Stimulated activated CD8-positive, alpha-beta memory T cell treated with anti-CD3 and anti-CD28 coated beads, Interleukin-15, amount 100 ng/mL, for 48 hours (primary cell): Measurements from ENCODE around the gene MYPN.
A peak's percentile ranks its signal among the peaks of the same experiment; 100 is the strongest.
"Not testable (repeated sequence)": the region's sequence is repeated elsewhere in the genome, so short reads cannot be mapped to it uniquely, and the experiment has no call there.

Experiments
- DNase-seq, 2 donors: peaks; one replicate each; pipeline ENCODE4 v3.0.0-alpha.2; 2020; ENCODE audit warnings: low read depth in 2 of 2

MYPN gene

DNA sequence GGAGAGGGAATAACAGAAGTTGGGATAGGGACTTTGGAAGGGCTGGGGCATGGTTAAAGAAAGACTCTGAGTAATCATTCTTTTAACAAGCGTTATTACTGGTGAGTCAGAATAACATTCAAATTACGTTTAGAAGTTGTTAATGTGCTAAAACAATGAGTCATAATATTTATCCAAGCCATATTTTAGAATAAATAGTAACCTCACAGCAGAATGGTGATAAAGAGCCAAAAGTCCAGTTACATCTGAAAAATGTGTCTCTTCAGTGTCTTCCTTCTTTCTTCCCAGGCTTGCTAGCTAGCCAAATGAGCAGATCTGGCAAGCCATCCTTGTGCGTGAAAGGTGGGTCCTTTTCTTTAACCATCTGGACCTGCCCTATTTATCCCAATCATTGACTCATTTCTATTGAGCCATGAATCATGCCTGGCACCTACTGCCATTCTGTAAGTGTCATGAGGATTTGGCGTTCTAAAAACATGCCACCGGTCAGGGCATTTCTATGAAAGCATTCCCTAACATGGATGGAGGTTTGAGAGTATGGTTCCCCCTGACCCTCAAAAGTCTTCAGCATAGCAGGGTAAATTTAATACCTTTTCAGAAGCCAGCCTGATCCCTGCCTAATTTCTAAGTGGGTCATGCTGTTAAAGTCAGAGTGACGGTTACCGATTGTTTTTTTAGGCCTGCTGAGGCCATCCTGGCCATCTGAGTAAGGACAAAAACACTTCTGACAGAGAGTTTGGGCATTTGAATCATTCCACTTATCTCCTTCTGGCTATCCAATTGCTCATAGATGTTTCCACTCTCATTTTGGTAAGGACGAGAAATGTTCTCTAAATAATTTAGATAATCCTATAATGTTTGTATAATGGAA is 26.9 kb downstream of the MYPN start:
- no peak for DNase-seq

- DNase-seq: no peak
Measured at GRCh38 chr10:68137171-68137570, 27.9 kb downstream of the MYPN start.

- no peak for DNase-seq
Measured at GRCh38 chr10:68138526-68138925, 29.2 kb downstream of the MYPN start.

DNA sequence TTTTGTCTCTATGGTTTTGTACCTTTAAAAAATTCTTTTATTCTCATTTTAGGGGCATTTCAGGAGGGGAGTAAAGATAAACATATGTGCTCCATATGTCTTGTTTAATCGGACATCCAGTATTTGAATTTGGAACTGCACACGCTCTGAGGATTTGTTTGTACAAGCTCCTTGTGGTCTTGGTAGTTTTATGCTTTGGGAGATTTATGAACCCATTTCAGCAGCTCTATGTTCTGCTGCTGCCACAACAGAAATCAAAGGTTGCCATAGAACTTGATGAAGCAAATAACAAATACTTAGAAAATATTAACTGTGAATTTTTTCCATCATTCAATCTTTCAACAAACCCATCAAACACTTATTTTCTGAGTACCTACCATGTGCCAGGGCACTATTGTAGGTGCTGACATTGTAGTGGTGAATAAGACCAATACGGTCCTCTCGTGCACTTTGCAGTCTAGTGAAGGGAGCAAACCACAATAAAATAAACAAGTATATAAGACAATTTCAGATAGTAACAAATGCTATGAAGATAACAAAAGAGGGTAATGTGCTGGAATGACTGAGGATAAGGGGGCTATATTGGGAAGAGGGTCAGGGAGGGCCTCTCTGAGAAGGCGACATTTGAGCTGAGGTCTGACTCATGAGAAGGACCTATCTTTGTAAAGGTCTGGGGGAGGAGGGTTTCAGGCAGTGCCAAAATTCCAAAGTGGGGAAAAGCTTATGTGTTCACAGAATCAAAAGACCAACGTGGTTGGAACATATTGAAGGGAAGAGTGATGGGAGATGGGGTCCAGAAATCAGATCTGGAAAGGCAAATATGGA is 30.4 kb downstream of the MYPN start:
- DNase-seq: no peak

GRCh38 chr10:68142761-68143160 is 33.5 kb downstream of the MYPN start:
- no peak for DNase-seq

DNA sequence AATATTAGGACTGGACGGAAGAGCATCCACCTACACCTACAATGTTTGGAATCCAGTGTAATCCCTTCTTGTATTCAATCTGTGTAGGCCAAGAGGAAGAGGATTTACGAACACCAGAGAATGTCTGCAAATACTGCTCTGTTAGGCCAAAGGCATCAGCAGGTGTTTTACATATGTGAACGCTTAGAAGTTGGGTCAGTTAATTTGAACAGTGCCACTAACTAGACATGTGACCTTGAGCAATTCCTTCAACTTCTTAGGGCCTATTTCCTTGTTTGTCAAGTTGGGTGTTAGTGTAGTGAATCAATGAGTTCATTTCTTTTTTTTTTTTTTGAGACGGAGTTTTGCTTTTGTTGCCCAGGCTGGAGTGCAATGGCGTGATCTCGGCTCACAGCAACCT is 35.4 kb downstream of the MYPN start:
- no peak for DNase-seq

GRCh38 chr10:68145705-68146104 is 36.4 kb downstream of the MYPN start:
- no peak for DNase-seq

GRCh38 chr10:68146133-68146532 is 36.8 kb downstream of the MYPN start:
- DNase-seq: no peak

- DNase-seq: no peak
Measured at GRCh38 chr10:68151453-68151852, 42.2 kb downstream of the MYPN start.

DNA sequence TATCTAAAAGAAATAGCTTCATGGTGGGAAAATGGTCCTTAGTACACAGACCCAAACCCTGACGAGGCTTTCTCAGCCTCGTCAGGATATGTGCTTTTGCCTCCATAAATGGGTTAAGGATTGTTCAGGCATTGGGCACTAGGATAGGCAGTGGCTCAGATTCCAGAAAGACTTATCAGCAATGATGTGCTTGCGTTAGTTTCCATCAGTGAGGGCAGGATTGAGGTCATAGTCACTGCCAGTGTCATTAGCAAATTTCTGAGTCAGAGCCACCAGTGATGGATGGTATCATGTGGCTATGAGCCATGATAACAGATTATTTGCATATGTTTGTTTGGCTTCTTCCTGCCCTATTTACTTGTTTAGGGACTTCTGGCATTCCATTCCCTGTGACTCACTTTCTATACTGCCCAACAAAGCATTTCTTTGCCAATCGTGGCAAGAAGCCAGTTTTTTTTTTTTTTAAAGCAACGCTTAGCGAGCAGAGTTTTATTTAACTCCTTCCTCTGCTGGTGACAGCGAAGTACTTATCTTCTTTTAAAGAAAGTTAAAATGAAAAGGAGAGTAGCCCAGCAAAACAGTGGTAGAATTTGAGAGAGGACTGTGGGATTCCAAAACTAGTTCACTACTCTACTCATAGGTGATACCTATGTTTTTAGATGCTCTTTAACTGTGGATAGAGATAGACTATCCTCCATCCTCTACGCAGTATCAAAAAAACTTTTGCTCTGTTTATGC is 44.4 kb downstream of the MYPN start:
- peak in 1 of 2 donors; percentile 3 for DNase-seq

DNA sequence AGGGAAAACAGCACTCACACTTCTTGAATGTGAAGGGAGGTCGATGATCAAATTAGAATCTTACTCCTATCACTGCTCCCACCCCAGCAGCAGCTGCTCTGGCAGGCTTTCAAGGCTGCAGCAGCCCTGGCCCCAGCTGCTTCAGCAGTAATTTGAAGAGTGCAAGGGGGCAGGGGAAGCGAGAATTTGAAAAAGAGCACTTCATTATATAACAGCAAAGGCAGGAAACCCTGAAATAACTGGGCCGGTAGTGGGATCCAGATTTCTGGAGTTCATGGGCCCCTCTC is 44.9 kb downstream of the MYPN start:
- no peak for DNase-seq

DNA sequence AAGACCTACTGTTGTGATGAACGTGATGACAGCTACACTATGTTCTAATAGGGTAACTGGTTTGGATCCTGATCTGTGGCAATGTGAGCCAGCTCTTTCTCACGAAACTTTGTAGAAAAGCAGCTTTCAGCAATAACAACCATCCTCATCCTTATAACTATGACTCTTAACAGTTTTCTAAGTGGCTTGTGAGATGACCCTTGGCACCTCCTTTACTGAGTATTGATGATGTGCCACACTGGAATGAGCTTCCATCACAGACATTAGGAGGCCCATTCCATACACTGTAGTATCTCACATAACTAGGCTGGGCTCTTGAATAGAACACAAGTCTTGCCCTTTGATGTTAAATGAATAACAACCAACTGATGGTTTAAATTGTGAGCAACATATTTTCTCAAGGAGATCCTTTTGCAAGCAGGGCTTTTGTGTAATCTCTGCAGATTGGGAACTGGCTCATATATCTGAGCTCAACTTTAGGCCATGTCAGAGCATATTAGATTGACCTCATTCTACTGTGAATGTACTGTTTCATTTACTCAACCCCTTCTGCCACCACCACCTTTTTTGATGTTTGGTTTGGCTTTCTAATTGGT is 46.4 kb downstream of the MYPN start:
- DNase-seq: no peak

GRCh38 chr10:68156373-68157185 is 47.3 kb downstream of the MYPN start:
- peak; percentile 5 to 6 for DNase-seq

DNA sequence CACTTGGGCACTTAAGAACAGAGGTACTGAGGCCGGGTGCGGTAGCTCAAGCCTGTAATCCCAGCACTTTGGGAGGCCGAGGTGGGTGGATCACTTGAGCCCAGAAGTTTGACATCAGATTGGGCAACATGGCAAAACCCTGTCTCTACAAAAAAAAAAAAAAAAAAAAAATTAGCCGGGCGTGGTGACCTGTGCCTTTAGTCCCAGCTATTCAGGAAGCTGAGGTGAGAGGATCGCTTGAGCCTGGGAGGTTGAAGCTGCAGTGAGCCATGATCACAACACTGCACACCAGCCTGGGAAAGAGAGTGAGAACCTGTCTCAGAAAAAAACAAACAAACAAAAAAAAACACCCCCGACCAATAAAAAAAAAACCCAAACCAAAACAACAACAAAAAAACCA is 48.2 kb downstream of the MYPN start:
- DNase-seq: not testable (repeated sequence)

GRCh38 chr10:68158031-68158430 is 48.7 kb downstream of the MYPN start:
- no peak for DNase-seq

DNA sequence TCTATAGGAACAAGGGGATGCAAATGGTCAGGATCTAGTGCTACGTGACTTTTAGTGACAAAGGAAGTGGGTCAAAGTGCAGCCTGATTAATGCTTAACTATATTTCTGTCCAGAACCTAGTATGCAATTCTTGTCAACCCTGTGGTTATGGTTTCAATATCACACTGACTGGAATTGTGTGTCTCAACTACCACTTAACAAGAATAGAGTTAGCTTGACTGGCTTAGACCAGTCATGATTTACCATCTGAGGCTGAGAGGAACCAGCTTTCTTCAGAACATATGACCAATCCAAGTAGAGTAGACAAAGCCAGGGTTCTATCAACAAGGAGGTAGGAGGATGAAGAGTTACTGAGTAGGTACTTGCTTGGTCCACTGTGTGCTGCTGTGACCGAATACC is 54.4 kb downstream of the MYPN start:
- DNase-seq: no peak

- no peak for DNase-seq
Measured at GRCh38 chr10:68165643-68166042, 56.4 kb downstream of the MYPN start.

DNA sequence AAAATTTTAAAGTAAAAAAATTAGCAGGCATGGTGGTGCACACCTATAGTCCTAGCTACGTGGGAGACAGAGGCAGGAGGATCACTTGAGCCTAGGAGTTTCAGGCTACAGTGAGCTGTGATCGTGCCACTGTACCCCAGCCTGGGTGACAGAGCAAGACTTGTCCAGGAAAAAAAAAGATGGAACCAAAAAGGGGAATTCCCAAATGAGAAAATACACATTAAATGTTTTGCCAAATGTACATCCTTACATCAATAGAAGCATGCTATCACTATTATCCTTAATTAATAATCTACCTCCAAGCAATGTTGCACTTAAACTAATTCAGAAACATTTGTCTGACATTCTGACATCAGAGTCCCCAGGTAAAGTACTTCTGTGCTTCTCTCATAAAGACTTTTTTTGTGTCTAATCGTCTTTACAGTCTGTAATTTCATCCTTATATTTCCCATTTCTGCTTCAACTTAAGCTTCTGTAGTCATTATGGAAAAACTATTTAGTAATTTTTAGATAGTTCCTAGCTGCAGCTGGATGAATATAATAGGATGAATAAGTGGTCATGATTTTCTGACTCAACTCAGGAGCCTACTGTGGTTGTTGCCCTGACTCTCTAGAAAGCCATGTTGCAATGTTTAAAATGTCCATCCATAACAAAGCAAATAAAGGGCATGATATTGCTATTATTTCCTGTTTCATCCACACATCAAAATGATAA is 57.7 kb downstream of the MYPN start:
- DNase-seq: no peak

DNA sequence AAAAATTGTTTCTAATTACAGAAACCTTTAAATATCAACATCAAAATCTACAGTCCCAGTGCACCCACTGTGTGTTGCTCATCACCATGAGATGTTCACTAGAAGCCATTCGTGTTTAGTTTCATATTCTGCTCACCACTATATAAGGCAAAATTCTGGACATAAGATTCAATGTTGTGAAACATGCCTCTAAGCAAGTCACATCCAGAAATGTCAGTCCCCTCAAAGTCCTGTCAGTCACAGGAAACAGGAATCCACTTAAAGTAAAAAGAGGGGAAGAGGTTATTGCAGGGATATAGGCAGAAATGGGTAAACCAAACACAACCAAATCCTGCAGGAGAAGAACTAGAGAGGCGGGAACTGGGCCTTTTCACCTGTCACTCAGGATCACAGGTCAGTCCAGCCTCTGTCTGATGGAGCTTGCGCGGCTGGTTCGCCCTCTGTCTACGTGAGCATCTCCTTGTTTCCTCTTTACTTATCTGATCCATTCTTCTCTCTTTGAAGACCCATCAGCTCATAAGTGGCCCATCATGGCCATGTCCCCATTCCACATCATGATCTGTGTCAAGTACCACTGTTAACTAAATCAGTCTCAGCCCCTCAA is 58.4 kb downstream of the MYPN start:
- DNase-seq: no peak

DNA sequence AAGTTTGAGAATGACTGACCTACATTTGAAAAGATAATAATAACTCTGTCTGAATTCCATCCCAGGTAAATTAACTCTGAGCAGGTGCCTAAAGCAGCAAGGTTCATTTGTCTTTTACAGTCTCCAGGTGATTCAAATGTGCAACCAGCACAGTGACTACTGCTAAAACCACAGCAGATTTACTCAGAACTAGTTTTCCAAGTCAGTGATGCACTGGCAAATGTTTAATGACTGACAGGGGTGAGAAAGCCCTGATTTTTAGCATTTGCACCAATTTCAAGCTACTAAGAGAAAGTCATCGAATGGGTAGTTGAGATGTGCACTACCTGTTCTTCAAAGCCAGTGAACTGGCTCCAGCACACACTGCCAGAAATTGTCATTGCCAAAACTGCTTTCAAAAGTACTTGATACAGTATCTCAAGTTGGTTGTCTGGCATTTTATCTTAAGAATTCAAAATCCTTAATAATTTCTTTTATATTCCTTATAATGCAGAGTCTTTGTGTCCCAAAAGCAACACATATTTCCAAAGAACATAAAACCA is 62.3 kb downstream of the MYPN start:
- DNase-seq: no peak
